ENCODE measurements around the gene CACNA1G.

Gene CACNA1G

GRCh38 chr17:50524838-50525237 lies 35.7 kb upstream of the CACNA1G start:
- no peak overlapping the region for H3K4me3 ChIP-seq
- H3K4me1 ChIP-seq: no peaks in the 10 kb centered on the region
- no peaks in the 10 kb centered on the region for H3K27me3 ChIP-seq (ENCODE audit: low read depth)
- H3K9me3 ChIP-seq: no peaks in the 10 kb centered on the region
- in situ Hi-C loops (cut with MboI; ENCODE audit: low sequenced_read_pairs): no loop called here
- DNase-seq (ENCODE audit: low spot score in 2 of 2): no peak
- H3K36me3 ChIP-seq (replicated peaks): no peaks in the 10 kb centered on the region

GRCh38 chr17:50527155-50527762 lies 33.3 kb upstream of the CACNA1G start:
- Histone ChIP-seq H3K4me1 (no peaks in the 10 kb centered on the region), H3K4me3 (no peak overlapping the region), H3K9me3 (no peaks in the 10 kb centered on the region), H3K36me3 (replicated peaks) (no peaks in the 10 kb centered on the region), H3K27me3 (ENCODE audit: low read depth) (peaks cover 10% of the 10 kb centered on the region)
- DNase-seq (ENCODE audit: low spot score in 2 of 2): no peak
- in situ Hi-C loops (cut with MboI; ENCODE audit: low sequenced_read_pairs): no loop called here

GRCh38 chr17:50527949-50528474 lies 32.5 kb upstream of the CACNA1G start:
- no peaks in the 10 kb centered on the region for H3K9me3 ChIP-seq
- in situ Hi-C loops (cut with MboI; ENCODE audit: low sequenced_read_pairs): no loop called here
- no peaks in the 10 kb centered on the region for H3K4me1 ChIP-seq
- H3K36me3 ChIP-seq (replicated peaks): no peaks in the 10 kb centered on the region
- DNase-seq (ENCODE audit: low spot score in 2 of 2): no peak
- H3K4me3 ChIP-seq: no peak overlapping the region
- peaks cover 14% of the 10 kb centered on the region for H3K27me3 ChIP-seq (ENCODE audit: low read depth)

- Histone ChIP-seq H3K9me3 (no peaks in the 10 kb centered on the region), H3K36me3 (replicated peaks) (no peaks in the 10 kb centered on the region), H3K4me1 (no peaks in the 10 kb centered on the region), H3K4me3 (no peak overlapping the region), H3K27me3 (ENCODE audit: low read depth) (peaks cover 14% of the 10 kb centered on the region)
- in situ Hi-C loops (cut with MboI; ENCODE audit: low sequenced_read_pairs): no loop called here
- DNase-seq (ENCODE audit: low spot score in 2 of 2): no peak
These were observed 30.7 kb upstream of the CACNA1G start for GRCh38 chr17:50529849-50530248.

GRCh38 chr17:50531428-50532025 lies 29.0 kb upstream of the CACNA1G start:
- H3K4me3 ChIP-seq: no peak overlapping the region
- H3K9me3 ChIP-seq: no peaks in the 10 kb centered on the region
- H3K27me3 ChIP-seq (ENCODE audit: low read depth): peaks cover 14% of the 10 kb centered on the region
- DNase-seq (ENCODE audit: low spot score in 2 of 2): no peak
- H3K4me1 ChIP-seq: no peaks in the 10 kb centered on the region
- H3K36me3 ChIP-seq (replicated peaks): no peaks in the 10 kb centered on the region
- in situ Hi-C loops (cut with MboI; ENCODE audit: low sequenced_read_pairs): no loop called here

- in situ Hi-C loops (cut with MboI; ENCODE audit: low sequenced_read_pairs): no loop called here
- DNase-seq (ENCODE audit: low spot score in 2 of 2): no peak
- no peak within 1 kb of the TSS for H3K4me3 ChIP-seq
These were observed 28.0 kb upstream of the CACNA1G start, which contains the start of gene EPN3 for GRCh38 chr17:50532452-50533024. Gene EPN3 (plus strand): TSS chr17:50532735. CDS start chr17:50536557, 3,822 bp downstream.

GRCh38 chr17:50533185-50533584 lies 27.3 kb upstream of the CACNA1G start:
- Histone ChIP-seq H3K4me1 (no peaks in the 10 kb centered on the region), H3K4me3 (no peak overlapping the region), H3K36me3 (replicated peaks) (no peaks in the 10 kb centered on the region), H3K27me3 (ENCODE audit: low read depth) (peaks cover 14% of the 10 kb centered on the region), H3K9me3 (no peaks in the 10 kb centered on the region)
- in situ Hi-C loops (cut with MboI; ENCODE audit: low sequenced_read_pairs): no loop called here
- no peak for DNase-seq (ENCODE audit: low spot score in 2 of 2)

More at GRCh38 chr17:50532452-50533024, 28.0 kb upstream of the CACNA1G start, which contains the start of gene EPN3:
- Histone ChIP-seq H3K36me3 (replicated peaks) (no peaks in the 10 kb centered on the region), H3K27me3 (ENCODE audit: low read depth) (peaks cover 14% of the 10 kb centered on the region), H3K9me3 (no peaks in the 10 kb centered on the region), H3K4me1 (no peaks in the 10 kb centered on the region)

- no peaks in the 10 kb centered on the region for H3K36me3 ChIP-seq (replicated peaks)
- DNase-seq (ENCODE audit: low spot score in 2 of 2): no peak
- in situ Hi-C loops (cut with MboI; ENCODE audit: low sequenced_read_pairs): no loop called here
- H3K4me3 ChIP-seq: no peak overlapping the region
- H3K4me1 ChIP-seq: no peaks in the 10 kb centered on the region
- H3K9me3 ChIP-seq: no peaks in the 10 kb centered on the region
- peaks cover 14% of the 10 kb centered on the region for H3K27me3 ChIP-seq (ENCODE audit: low read depth)
These were observed 26.8 kb upstream of the CACNA1G start for GRCh38 chr17:50533720-50534148.

GRCh38 chr17:50534222-50534978 lies 26.1 kb upstream of the CACNA1G start:
- in situ Hi-C loops (cut with MboI; ENCODE audit: low sequenced_read_pairs): no loop called here
- no peak overlapping the region for H3K4me3 ChIP-seq
- no peak for DNase-seq (ENCODE audit: low spot score in 2 of 2)
- H3K9me3 ChIP-seq: no peaks in the 10 kb centered on the region
- peaks cover 14% of the 10 kb centered on the region for H3K27me3 ChIP-seq (ENCODE audit: low read depth)
- no peaks in the 10 kb centered on the region for H3K4me1 ChIP-seq
- no peaks in the 10 kb centered on the region for H3K36me3 ChIP-seq (replicated peaks)

- H3K27me3 ChIP-seq (ENCODE audit: low read depth): peaks cover 14% of the 10 kb centered on the region
- DNase-seq (ENCODE audit: low spot score in 2 of 2): no peak
- H3K4me1 ChIP-seq: no peaks in the 10 kb centered on the region; the same call in 1 of the 2 replicates
These were observed 25.6 kb upstream of the CACNA1G start for GRCh38 chr17:50534979-50535326.

GRCh38 chr17:50535407-50535806 lies 25.1 kb upstream of the CACNA1G start:
- in situ Hi-C loops (cut with MboI; ENCODE audit: low sequenced_read_pairs): no loop called here

More at GRCh38 chr17:50534979-50535326, 25.6 kb upstream of the CACNA1G start:
- Histone ChIP-seq H3K9me3 (no peaks in the 10 kb centered on the region), H3K36me3 (replicated peaks) (no peaks in the 10 kb centered on the region), H3K4me3 (no peak overlapping the region)
- in situ Hi-C loops (cut with MboI; ENCODE audit: low sequenced_read_pairs): no loop called here

GRCh38 chr17:50536683-50537646 lies 23.6 kb upstream of the CACNA1G start:
- in situ Hi-C loops (cut with MboI; ENCODE audit: low sequenced_read_pairs): no loop called here
- H3K4me1 ChIP-seq: peaks cover 8% of the 10 kb centered on the region
- no peaks in the 10 kb centered on the region for H3K9me3 ChIP-seq
- no peaks in the 10 kb centered on the region for H3K36me3 ChIP-seq (replicated peaks)
- DNase-seq (ENCODE audit: low spot score in 2 of 2): no peak
- no peak overlapping the region for H3K4me3 ChIP-seq
- H3K27me3 ChIP-seq (ENCODE audit: low read depth): peaks cover 6% of the 10 kb centered on the region

More at GRCh38 chr17:50535407-50535806, 25.1 kb upstream of the CACNA1G start:
- no peaks in the 10 kb centered on the region for H3K9me3 ChIP-seq
- H3K4me1 ChIP-seq: no peaks in the 10 kb centered on the region; the same call in 1 of the 2 replicates
- no peaks in the 10 kb centered on the region for H3K36me3 ChIP-seq (replicated peaks)
- H3K4me3 ChIP-seq: no peak overlapping the region
- no peak for DNase-seq (ENCODE audit: low spot score in 2 of 2)
- H3K27me3 ChIP-seq (ENCODE audit: low read depth): peaks cover 14% of the 10 kb centered on the region

Data from HAP-1 (cell line).